Measurements from ENCODE around the gene TMEM131L.

TMEM131L gene

GRCh38 chr4:153649572-153649991 lies 183.4 kb downstream of the TMEM131L start:
- CTCF ChIA-PET: interaction anchor here (0.8 to 2.0 kb wide), 6 partner anchors 8 to 566 kb away, joined by 3 to 7 read pairs (median 4); no protein-coding TSS in a partner anchor
- POLR2A ChIA-PET: no interaction called here
- no peak for DNase-seq (ENCODE audit: low read depth, low spot score)

GRCh38 chr4:153651116-153651515 lies 185.0 kb downstream of the TMEM131L start:
- POLR2A ChIA-PET: no interaction called here
- TF ChIP-seq CTCF (IDR thresholded peaks at IDR 0.05; ENCODE audit: insufficient read depth, low read length, missing control alignments): no peak
- no peak overlapping the region for H3K4me3 ChIP-seq (ENCODE audit: low read depth, low read length)
- DNase-seq (ENCODE audit: low read depth, low spot score): no peak
- CTCF ChIA-PET: interaction anchor here (0.6 kb wide), 1 partner anchor 8 kb away, joined by 3 read pairs; no protein-coding TSS in a partner anchor

More at GRCh38 chr4:153649572-153649991, 183.4 kb downstream of the TMEM131L start:
- no peak overlapping the region for H3K4me3 ChIP-seq (ENCODE audit: low read depth, low read length)
- TF ChIP-seq CTCF (IDR thresholded peaks at IDR 0.05; ENCODE audit: insufficient read depth, low read length, missing control alignments): no peak

- POLR2A ChIA-PET: no interaction called here
- H3K4me3 ChIP-seq (ENCODE audit: low read depth, low read length): no peak overlapping the region
- CTCF ChIA-PET: interaction anchor here (0.6 kb wide), 1 partner anchor 8 kb away, joined by 3 read pairs; no protein-coding TSS in a partner anchor
- no peak for TF ChIP-seq CTCF (IDR thresholded peaks at IDR 0.05; ENCODE audit: insufficient read depth, low read length, missing control alignments)
- no peak for DNase-seq (ENCODE audit: low read depth, low spot score)
Measured at GRCh38 chr4:153651587-153651986, 185.4 kb downstream of the TMEM131L start.

DNA sequence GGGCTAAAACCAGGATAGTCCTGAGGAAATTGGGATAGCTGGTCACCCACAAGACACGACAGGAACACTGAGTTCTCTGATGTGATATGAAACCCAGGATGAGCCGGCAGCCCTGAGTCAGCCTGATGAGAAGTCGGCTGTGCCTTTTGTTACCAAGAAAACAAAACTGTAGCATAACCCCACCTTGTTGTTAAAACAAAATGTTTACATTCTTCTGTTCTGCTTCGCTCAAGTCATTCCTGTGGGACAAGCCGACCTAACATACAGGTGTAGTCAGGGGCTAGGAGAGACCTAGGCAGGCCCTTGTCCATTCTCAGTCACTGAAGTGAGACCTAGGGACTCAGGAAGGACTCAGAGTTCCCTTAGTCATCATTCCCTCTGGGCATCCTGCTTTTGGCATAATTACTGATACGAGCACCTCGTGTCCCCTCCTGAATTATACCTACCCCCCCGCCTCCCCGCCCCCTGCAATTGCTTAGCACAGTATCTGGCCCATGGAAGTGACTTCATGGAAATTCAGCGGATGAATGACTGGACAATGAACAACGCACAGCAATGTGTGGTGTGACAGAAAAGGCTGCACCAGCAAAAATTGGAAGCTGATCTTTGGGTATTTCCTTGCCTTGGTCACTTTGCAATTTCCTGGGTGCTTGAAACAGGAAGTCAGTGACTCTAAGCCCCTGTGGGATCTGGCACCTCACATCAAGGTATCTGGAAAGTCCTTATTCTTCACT lies 186.1 kb downstream of the TMEM131L start:
- no peak for DNase-seq (ENCODE audit: low read depth, low spot score)
- no peak for TF ChIP-seq CTCF (IDR thresholded peaks at IDR 0.05; ENCODE audit: insufficient read depth, low read length, missing control alignments)
- ChIA-PET CTCF (interaction anchor here (2.7 kb wide), 1 partner anchor 8 kb away, joined by 13 read pairs; no protein-coding TSS in a partner anchor), POLR2A (no interaction called here)
- no peak overlapping the region for H3K4me3 ChIP-seq (ENCODE audit: low read depth, low read length)

DNA sequence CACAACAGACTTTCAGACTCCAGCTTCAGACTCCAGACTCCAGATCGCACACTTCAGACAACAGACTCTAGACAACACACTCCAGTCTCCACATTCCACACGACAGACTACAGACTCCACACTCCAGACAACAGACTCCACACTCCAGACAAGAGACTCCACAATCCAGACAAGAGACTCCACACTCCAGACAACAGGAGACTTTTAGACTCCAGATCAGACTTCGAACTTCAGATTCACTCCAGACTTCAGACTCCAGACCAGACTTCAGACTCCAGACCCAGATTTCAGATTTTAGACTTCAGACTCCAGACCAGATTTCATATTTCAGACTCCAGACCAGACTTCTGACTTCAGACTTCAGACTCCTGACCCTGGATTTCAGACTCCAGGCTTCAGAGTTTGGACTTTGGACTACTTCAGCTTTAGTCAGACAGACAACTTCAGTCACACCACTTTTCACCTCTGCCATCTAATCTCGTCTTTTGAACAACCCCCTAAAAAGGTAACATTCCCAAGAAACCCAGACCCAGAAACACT lies 188.9 kb downstream of the TMEM131L start:
- ChIA-PET CTCF (interaction anchor here (0.7 to 1.4 kb wide), 3 partner anchors 9 to 19 kb away, joined by 3 to 4 read pairs (median 3); no protein-coding TSS in a partner anchor), POLR2A (no interaction called here)
- DNase-seq (ENCODE audit: low read depth, low spot score): no peak
- no peak for TF ChIP-seq CTCF (IDR thresholded peaks at IDR 0.05; ENCODE audit: insufficient read depth, low read length, missing control alignments)
- H3K4me3 ChIP-seq (ENCODE audit: low read depth, low read length): no peak overlapping the region

GRCh38 chr4:153655928-153656327 lies 189.8 kb downstream of the TMEM131L start:
- ChIA-PET POLR2A (no interaction called here), CTCF (interaction anchor here (0.9 to 1.9 kb wide), 3 partner anchors 11 to 18 kb away, joined by 3 to 5 read pairs (median 4); no protein-coding TSS in a partner anchor)
- no peak for DNase-seq (ENCODE audit: low read depth, low spot score)
- H3K4me3 ChIP-seq (ENCODE audit: low read depth, low read length): no peak overlapping the region
- no peak for TF ChIP-seq CTCF (IDR thresholded peaks at IDR 0.05; ENCODE audit: insufficient read depth, low read length, missing control alignments)

Data from AG04449 (cell line).